ENCODE measurements around the gene SRPK3.

The SRPK3 gene

DNA sequence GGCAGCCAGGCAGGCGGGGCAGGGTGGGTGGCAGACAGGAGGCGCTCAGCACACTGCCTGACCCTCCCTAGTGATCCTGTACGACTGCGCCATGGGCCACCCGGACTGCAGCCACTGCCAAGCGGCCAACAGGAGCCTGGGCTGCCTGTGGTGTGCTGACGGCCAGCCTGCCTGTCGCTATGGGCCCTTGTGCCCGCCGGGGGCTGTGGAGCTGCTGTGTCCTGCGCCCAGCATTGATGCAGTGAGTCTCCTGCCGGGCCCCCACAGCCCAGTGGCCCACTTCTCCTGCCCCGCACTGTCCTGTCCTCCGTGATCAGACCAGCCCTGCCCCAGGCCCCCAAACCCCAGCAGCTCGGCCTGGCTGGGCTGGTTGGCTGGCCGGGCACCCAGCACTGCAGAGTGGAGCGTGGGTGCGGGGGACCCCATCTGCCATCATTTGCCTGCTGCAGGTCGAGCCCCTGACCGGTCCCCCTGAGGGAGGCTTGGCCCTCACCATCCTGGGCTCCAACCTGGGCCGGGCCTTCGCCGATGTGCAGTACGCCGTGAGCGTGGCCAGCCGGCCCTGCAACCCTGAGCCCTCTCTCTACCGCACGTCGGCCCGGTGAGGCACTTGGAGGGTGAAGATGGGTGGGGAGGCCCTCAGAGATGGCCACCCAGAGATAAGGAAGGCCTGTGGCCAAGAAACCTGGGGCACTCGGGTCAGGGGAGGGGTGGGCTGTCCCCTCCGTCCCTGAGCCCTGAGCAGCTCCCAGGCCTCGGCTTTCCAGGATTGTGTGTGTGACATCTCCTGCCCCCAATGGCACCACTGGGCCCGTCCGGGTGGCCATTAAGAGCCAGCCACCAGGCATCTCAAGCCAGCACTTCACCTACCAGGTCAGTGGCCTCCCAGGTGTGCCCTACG, 9.2 kb upstream of the SRPK3 start:
- DNase-seq, result no peak

DNA sequence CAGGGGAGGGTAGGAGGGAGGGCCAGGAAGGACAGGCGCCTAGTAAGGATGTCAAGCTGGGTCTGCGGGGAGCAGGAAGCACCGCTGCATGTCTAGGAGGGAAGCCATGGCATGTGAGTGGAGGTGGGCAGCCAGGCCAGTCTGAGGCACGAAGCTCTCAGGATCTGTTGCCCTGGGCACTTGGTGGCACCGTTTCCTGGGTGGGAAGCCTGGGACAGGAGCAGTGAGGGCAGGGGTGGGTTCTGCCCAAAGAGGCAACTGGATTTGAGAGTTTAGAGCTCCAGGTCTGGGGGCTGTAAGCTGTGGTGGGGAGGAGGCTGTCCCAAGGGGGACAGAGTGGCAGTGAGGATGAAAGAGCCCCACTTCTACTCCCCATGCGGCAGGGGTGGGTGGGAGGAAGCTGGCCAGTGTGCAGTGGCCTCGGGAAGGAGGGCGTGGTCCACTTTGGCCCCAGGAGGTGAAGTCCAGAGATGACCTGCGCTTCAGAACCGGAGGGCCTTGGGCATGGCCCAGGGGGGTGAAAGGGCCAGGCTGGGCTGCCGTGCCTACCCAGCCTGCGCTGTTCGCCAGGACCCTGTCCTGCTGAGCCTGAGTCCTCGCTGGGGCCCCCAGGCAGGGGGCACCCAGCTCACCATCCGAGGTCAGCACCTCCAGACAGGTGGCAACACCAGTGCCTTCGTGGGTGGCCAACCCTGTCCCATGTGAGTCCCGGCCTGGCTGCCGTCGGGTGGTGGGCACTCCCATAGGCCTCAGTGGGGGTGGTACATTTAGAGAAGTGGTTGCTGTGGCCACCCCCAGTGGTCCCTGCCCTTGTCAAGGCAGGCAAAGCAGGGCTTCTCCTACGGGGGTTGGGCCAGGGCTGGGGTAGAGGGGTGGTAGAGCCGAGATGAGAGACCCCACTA, 8.3 kb upstream of the SRPK3 start:
- no peak for DNase-seq

DNA sequence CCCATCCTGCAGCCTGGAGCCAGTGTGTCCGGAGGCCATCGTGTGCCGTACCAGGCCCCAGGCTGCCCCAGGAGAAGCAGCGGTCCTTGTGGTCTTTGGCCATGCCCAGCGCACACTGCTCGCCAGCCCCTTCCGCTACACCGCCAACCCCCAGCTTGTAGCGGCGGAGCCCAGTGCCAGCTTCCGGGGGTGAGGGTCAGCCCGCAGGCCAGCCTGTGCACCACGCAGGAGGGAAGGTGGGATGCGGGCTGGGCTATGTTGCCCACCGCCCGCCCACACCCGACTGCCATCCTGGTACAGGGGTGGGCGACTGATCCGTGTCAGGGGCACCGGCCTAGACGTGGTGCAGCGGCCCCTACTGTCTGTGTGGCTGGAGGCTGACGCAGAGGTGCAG, 7.6 kb upstream of the SRPK3 start:
- no peak for DNase-seq

DNA sequence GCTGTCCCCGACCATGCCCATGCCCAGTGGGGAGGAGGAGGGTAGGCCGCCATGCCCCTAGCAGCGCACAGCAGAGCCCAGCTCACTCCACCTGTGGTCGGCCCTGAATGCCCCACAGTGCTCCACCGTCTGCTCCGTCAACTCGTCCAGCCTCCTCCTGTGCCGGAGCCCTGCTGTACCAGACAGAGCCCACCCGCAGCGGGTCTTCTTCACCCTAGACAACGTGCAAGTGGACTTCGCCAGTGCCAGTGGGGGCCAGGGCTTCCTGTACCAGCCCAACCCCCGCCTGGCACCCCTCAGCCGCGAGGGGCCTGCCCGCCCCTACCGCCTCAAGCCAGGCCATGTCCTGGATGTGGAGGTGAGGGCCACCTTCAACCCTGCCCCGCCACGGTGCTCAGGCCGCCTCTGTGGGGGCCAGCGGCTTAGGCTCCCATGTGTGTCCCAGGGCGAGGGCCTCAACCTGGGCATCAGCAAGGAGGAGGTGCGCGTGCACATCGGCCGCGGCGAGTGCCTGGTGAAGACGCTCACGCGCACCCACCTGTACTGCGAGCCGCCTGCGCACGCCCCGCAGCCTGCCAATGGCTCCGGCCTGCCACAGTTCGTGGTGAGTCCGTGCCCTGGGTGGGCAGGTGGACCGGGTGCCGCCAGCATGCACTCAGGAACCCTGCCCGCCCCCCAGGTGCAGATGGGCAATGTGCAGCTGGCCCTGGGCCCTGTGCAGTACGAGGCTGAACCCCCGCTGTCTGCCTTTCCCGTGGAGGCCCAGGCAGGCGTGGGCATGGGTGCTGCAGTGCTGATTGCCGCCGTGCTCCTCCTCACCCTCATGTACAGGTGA, 6.9 kb upstream of the SRPK3 start:
- DNase-seq, result no peak

DNA sequence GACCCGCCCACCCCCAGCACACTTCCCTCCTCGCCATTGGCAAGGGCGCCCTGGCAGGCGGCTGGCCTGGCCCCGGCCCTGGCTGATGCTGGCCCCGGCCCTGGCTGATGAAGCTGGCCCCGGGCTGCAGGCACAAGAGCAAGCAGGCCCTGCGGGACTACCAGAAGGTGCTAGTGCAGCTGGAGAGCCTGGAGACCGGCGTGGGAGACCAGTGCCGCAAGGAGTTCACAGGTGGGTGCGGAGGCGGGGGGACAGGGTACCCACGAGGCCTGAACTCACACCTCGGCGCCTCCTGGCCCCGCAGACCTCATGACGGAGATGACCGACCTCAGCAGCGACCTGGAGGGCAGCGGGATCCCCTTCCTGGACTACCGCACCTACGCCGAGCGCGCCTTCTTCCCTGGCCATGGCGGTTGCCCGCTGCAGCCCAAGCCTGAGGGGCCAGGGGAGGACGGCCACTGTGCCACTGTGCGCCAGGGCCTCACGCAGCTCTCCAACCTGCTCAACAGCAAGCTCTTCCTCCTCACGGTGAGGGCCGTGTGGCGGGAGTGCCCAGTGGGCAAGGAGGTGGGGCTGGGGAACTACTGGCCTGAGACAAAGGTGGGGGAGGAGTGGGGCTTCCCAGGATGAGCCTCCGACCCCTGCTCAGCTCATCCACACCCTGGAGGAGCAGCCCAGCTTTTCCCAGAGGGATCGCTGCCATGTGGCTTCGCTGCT, 6.1 kb upstream of the SRPK3 start:
- DNase-seq, result no peak

DNA sequence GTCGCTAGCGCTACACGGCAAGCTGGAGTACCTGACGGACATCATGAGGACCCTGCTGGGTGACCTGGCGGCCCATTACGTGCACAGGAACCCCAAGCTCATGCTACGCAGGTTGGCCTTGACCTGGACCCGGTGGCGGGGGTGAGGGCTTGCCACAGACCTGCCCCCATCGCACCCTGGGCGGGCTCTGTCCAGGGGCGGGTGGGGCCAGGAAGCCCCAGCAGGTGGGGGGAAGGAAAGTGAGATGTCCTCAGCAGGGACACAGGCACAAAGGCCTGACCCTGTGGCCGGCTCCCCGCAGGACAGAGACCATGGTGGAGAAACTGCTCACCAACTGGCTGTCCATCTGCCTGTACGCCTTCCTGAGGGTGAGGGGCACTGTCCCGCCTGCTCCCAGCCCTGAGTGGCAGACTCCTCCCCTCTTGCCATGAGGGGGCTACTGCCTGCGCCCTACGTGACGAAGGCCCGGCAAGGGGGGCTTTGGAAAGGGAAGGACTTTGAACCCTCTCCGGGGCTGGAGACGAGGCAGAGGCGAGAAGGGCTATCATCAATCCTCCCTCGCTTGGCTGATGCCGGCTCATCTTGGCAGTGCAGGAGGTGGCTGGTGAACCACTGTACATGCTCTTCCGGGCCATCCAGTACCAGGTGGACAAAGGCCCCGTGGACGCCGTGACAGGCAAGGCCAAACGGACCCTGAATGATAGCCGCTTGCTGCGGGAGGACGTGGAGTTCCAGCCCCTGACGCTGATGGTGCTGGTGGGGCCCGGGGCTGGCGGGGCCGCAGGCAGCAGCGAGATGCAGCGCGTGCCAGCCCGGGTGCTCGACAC, 5.3 kb upstream of the SRPK3 start:
- DNase-seq, result no peak

DNA sequence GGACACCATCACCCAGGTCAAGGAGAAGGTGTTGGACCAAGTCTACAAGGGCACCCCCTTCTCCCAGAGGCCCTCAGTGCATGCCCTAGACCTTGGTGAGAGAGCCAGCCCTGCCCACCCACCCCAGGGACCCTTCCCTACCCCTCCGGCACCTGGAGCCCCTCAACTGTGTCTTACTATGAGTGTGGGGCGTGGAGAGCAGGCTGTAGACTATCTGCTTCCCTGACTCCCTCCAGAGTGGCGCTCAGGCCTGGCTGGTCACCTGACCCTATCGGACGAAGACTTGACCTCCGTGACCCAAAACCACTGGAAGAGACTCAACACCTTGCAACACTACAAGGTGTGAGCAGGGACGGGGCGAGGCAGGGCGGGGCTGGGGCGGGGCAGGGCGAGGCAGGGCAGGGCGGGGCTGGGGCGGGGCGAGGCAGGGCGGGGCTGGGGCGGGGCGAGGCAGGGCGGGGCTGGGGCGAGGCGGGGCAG, 4.7 kb upstream of the SRPK3 start:
- no peak for DNase-seq

DNA sequence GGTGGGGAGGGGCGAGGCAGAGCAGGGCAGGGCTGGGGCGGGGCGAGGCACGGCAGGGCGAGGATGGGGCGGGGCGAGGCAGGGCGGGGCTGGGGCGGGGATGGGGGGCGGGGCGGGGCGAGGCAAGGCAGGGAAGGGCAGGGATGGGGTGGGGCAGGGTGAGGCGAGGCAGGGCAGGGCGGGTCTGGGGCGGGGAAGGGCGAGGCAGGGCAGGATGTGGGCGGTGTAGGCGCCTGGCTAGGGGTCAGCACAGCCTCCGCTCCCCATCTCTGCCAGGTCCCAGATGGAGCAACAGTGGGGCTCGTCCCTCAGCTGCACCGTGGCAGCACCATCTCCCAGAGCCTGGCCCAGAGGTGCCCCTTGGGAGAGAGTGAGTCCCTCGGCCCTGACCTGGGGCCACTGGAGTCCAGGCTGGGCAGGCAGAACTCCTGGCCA, 4.2 kb upstream of the SRPK3 start:
- no peak for DNase-seq

DNA sequence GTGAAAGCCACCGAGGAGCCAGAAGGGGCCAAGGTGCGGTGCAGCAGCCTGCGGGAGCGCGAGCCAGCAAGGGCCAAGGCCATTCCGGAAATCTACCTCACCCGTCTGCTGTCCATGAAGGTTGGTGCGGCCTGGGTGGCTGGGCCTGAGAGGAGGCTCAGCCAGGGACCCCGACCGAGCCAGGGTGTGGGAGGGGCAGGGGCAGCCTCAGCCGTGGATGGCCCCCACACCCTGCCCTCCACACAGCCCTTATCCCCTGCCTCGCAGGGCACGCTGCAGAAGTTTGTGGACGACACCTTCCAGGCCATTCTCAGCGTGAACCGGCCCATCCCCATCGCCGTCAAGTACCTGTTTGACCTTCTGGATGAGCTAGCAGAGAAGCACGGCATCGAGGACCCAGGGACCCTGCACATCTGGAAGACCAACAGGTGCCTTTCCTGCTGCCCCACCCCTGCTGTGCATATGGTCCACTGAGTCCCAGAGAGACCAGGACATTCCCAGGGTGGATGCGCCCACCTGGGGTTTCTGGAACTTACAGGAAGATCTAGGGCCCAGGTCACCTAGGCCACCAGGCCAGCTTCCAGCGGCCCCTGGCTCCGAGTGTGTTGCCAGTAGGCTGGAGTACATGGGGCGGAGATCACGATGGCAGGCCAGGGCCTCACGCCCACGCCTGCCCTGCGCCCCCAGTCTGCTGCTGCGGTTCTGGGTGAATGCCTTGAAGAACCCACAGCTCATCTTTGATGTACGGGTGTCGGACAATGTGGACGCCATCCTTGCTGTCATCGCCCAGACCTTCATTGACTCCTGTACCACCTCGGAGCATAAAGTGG, 3.4 kb upstream of the SRPK3 start:
- no peak for DNase-seq

DNA sequence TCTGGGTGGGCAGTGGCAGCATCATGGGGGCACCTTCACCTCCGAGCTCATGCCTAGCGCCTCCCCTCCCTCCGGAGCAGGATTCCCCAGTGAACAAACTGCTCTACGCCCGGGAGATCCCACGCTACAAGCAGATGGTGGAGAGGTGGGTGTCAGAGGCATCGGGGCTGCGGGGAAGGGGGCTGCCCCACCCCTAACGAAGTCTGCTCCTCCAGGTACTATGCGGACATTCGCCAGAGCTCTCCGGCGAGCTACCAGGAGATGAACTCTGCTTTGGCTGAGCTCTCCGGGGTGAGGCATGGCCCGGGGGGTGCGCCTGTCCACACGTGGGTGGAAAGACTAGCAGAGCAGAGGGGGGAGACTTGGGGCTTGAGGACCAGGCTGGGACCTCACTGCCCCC, 2.7 kb upstream of the SRPK3 start:
- DNase-seq, result no peak

DNA sequence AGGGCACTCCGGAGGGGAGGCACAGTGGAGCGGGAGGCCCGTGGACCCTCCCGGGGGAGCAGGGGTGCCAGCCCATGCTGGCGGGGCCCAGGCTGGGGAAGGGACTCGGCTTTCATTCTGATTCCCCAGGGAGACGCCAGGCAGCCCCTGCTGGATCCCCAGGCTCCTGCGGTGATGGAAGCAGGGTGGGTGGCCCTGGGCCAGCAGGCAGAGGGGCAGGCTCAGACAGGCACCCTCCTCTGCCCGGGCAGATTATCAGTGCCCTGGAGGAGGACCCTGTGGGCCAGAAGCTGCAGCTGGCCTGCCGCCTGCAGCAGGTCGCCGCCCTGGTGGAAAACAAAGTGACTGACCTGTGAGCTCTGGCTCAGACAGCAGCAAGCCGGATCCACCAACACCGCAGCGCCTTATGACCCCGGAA, 2.1 kb upstream of the SRPK3 start:
- DNase-seq, result no peak

DNA sequence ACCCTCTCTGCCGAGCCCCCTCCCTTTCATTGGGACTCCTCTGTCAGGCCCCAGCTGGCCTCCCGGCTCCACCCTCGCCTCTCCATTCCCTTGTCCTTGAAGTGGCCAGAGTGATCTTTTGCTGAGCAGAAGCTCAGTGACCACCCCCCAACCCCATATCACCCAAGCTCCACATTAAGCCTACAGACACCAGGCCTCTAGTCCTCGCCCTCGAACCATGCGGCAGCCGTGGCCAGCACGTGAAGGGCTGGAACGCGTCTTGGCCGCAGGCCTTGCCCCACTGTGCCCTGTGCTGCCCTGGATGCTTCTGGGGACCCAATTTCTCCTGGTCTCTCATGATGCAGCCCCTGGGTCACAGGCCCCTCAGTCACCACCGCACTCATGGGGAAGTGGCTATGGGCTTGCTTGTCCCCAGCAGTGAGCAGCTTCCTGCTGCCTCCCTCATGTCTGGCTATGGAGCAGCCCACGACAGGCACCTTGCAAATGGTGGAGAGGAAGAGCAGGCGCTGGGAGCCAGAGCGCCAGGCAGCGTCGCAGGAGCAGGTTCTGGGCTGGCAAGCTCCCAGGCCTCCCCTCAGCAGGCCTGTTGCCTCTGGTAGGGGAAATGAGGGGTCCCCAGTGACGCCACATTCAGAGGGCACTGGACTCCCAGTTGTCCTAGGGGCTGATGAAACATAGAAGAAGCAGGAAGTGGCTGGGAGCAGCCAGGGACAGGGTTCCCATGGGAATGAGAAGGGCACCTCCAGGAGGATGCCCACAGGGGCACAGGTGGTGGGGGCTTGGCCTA, 757 bp upstream of the SRPK3 start:
- DNase-seq, result no peak

DNA sequence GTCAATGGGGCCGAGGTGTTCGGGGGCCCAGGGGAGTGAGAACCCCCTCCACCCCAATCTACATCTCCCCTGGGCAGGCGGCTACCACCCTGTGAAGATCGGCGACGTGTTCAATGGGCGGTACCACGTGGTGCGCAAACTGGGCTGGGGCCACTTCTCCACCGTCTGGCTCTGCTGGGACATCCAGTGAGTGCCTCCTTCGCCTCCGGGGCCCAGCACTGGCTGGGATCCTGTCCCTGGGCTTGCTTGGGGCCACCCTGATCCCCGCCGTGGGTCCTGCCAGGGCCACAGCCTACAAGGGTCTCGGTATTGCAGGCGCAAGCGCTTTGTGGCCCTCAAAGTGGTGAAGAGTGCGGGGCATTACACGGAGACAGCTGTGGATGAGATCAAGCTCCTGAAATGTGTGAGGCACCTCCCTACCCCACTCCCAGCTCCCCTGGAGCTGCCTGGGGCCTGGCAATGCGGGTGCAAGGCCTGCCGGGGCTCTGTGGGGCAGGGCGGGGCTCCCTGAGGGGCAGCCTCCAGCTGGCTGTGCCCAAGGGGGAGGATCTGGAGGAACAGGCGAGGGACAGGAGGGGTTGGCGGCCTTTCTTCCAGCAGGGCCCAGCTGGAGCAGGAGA, 697 bp downstream of the SRPK3 start:
- DNase-seq, result no peak

DNA sequence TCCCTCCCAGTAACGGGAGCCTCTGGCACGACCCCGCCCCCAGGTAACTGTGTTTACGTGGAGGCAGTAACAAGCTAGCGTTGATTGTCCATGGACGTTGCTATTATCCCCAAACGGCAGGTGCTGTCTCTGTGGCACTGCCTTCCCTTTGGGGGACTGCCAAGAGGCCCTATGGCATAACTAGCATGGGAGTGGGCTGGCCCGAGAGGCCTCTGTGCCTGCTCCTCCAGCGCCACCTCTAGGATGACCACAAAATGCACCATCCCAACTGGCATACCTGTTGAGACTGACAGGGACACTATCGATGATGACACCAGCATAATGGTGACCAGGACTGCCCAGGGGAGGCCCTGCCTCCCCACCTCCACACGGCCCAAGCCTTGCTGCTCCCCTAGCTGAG, 1.5 kb downstream of the SRPK3 start:
- DNase-seq, result no peak

DNA sequence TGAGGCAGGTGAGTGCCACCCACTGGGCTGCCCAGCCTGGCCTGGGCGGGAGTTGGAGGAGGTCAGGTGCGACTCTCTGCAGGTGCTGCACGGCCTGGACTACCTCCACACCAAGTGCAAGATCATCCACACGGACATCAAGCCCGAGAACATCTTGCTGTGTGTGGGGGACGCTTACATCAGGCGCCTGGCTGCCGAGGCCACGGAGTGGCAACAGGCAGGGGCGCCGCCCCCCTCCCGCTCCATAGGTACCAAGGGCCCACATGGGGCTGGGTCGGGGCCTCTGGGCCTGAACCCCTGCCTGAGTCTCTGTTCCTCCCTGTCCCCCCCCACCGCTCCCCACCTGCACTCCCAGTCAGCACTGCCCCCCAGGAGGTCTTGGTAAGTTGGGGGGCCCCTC, 2.0 kb downstream of the SRPK3 start:
- no peak for DNase-seq

DNA sequence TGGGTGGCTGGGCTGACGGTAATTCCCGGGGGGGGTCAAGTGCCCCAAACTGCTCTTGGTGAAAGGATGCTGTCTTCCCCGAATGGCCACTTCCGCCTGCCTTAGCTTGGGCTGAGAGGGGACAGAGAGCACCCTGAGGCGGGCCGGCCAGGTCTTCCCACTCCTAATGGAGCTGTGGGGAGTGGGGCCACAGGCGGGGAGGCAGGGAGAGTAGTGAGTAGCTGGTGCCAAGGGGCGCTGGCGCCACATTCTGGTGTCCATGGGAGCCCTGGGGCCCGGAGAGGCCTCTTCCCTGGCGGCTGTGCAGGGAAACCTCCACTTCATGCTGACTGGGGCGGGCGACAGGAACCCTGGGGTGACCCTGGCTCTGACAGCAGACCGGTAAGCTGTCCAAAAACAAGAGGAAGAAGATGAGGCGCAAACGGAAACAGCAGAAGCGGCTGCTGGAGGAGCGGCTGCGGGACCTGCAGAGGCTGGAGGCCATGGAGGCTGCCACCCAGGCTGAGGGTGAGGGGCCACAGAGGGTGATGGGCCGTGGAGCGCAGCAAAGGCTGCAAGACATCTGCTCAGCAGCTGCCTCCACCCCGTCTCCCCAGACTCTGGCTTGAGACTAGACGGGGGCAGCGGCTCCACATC, 2.7 kb downstream of the SRPK3 start:
- no peak for DNase-seq

DNA sequence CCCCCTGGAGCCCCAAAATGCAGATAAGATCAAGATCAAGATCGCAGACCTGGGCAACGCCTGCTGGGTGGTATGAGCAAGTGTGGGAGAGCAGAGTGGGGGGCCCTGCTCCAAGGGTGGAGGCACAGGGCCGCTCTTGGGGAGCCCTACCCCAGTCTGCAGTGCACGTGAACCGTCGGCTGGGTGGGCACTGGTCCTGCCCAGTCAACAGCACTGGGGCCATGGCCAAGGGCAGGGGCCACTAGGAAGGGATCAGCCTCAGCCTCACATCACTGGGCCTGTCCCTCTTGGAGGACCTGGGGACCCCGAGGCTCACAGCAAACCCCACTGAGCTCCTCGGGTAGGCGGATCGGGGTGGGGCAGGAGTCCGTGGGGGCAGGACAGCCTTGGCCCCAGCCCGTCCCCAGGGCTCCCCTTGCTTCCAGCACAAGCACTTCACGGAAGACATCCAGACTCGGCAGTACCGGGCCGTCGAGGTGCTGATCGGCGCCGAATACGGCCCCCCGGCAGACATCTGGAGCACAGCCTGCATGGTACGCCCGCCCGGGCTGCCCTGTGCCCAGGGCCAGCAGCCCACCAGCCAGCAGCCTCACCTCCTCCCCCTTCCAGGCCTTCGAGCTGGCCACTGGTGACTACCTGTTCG, 3.6 kb downstream of the SRPK3 start:
- no peak for DNase-seq

DNA sequence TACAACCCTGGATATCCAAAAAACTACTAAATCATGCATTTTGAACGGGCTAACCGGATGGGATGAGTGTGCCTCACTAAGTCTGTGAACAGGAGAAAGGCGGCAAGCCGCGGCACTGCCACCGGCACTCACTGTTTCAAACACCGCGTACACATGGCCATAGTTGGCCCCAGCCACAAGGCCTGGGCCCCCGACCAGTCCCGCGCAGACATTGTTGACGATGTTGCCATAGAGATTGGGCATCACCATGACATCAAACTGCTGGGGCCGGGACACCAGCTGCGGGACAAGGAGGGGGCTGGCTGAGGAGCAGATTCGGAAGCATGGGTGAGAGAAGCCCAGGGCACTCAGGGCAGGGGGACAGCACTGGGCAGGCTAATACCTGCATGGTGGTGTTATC, 5.8 kb downstream of the SRPK3 start:
- no peak for DNase-seq
